Activated T-helper 17 cell treated with anti-CD3 and anti-CD28 coated beads, Interleukin-2, amount 50 U/mL, for 72 hours (primary cell): ENCODE data around the gene CCDC170. TPM values are rescaled to one million over a fixed set of nuclear protein-coding genes. Genes with fewer than 3 reads are reported as not detected.

Source experiments
- ATAC-seq: fragments of 150-1000 bp; cut with Tn5 transposase; replicated peaks from 2 replicates; pipeline ENCODE4 v1.10.0; 2021; ENCODE audit warnings: mild to moderate bottlenecking, moderate library complexity
- H3K27ac Mint-ChIP-seq: one replicate; pipeline ENCODE4 v1.8.0; 2022; ENCODE audit warnings: mixed read lengths
- H3K27me3 Mint-ChIP-seq: one replicate; pipeline ENCODE4 v1.8.0; 2022; ENCODE audit warnings: mixed read lengths
- H3K36me3 Mint-ChIP-seq: one replicate; pipeline ENCODE4 v1.8.0; 2022; ENCODE audit warnings: low read depth, mild to moderate bottlenecking, mixed read lengths
- H3K4me1 Mint-ChIP-seq: one replicate; pipeline ENCODE4 v1.8.0; 2022; ENCODE audit warnings: mixed read lengths
- H3K4me3 Mint-ChIP-seq: one replicate; pipeline ENCODE4 v1.8.0; 2022; ENCODE audit warnings: mild to moderate bottlenecking, mixed read lengths
- H3K9me3 Mint-ChIP-seq: one replicate; pipeline ENCODE4 v1.8.0; 2022; ENCODE audit warnings: mixed read lengths
- total RNA-seq, 2 donors: library from RNA; stranded (reverse); gene quantifications; one replicate each; pipeline ENCODE4 v1.2.3, GENCODE V29; 2022

Gene CCDC170
- total RNA-seq, 2 donors from 2014 or later: not detected

DNA sequence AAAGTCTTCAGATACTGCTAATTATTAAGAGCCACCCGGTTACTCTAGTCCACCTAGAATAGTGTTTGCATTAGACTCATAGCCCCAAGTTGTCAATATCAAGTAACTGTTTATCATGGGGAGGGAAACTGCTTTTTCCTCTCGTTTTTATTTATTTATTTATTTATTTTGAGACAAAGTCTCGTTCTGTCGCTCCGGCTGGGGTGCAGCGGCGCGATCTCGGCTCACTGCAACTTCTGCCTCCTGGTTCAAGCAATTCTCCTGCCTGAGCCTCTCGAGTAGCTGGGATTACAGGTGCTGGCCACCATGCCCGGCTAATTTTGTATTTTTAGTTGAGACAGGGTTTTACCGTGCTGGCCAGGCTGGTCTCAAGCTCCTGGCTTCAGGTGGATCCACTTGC, 16.1 kb upstream of the CCDC170 start:
- Mint-ChIP-seq H3K9me3 (no peaks in the 10 kb centered on the region), H3K27ac (no peak overlapping the region), H3K4me3 (no peak overlapping the region), H3K27me3 (no peaks in the 10 kb centered on the region), H3K36me3 (no peaks in the 10 kb centered on the region), H3K4me1 (peaks cover 16% of the 10 kb centered on the region)
- no peak for ATAC-seq

DNA sequence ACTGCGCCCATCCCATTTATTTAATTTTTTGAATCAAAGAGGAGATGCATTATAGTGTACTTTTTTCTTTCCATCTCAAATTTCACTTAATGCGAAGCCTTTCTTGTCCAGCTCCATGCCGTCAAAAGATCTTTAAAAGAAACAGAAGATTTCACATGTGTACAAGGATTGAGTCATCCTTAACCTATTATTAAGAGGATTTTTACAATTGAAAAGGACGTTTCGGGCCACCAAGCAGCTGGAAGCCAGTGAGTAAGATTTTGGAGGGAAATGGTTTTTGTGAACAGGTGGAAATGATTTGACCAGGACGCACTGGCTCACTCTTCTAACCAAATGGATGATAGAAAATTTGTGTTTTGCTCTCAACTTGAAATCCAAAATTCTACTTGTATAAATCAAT, 15.1 kb upstream of the CCDC170 start:
- H3K27ac Mint-ChIP-seq: no peak overlapping the region
- peaks cover 16% of the 10 kb centered on the region for H3K4me1 Mint-ChIP-seq
- H3K4me3 Mint-ChIP-seq: no peak overlapping the region
- H3K9me3 Mint-ChIP-seq: no peaks in the 10 kb centered on the region
- no peaks in the 10 kb centered on the region for H3K27me3 Mint-ChIP-seq
- no peaks in the 10 kb centered on the region for H3K36me3 Mint-ChIP-seq
- no peak for ATAC-seq

DNA sequence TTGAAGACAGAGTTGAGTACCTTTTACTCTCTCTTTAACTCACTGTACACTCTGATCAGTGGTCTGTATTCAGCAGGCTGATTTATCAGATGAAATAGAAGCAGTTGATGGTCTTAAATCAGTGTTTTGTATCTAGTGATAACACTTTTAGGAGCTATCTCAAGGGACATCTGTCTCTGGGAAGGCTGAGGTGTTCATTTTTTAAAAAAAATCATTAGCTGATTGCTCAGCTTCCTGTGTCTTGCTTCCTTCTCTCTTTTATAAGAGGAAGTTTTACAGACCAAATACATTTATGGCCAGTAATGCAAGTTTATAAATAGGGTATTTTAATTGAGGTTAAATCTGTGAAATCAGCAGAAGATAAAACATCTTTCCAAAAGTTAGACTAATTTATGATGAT, 12.0 kb upstream of the CCDC170 start:
- peaks cover 4% of the 10 kb centered on the region for H3K9me3 Mint-ChIP-seq
- H3K4me1 Mint-ChIP-seq: peaks cover 17% of the 10 kb centered on the region
- H3K27ac Mint-ChIP-seq: peak overlapping the region; percentile 94
- H3K4me3 Mint-ChIP-seq: peak overlapping the region; percentile 83
- no peaks in the 10 kb centered on the region for H3K36me3 Mint-ChIP-seq
- H3K27me3 Mint-ChIP-seq: no peaks in the 10 kb centered on the region
- no peak for ATAC-seq

GRCh38 chr6:151482290-151482689, 11.5 kb upstream of the CCDC170 start:
- ATAC-seq: peak; percentile 55
- Mint-ChIP-seq H3K36me3 (no peaks in the 10 kb centered on the region), H3K27me3 (no peaks in the 10 kb centered on the region), H3K27ac (peak overlapping the region; percentile 94), H3K9me3 (peaks cover 4% of the 10 kb centered on the region), H3K4me3 (peak overlapping the region; percentile 83), H3K4me1 (peaks cover 17% of the 10 kb centered on the region)

DNA sequence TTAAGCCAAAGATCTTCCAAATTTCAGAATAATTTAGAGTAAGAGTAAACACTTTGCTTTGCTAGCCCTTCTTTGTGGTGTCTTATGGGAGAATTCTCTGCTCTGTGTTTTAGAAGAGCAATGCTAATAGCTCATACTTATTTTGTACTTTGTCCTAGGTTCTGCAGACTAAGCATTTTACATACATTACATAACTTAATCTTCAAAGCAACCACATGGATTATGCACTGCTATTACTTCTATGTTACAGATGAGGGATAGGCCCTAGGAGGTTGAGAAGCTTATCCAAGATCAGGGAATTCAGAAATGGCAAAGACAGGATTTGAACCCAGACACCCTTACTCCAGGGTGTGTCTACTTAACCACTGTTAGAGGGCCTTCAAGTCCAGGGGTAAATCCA, 9.8 kb upstream of the CCDC170 start:
- Mint-ChIP-seq H3K4me3 (no peak overlapping the region), H3K27me3 (no peaks in the 10 kb centered on the region), H3K4me1 (peaks cover 17% of the 10 kb centered on the region), H3K27ac (peak overlapping the region; percentile 27), H3K9me3 (peaks cover 4% of the 10 kb centered on the region), H3K36me3 (no peaks in the 10 kb centered on the region)
- ATAC-seq: no peak

DNA sequence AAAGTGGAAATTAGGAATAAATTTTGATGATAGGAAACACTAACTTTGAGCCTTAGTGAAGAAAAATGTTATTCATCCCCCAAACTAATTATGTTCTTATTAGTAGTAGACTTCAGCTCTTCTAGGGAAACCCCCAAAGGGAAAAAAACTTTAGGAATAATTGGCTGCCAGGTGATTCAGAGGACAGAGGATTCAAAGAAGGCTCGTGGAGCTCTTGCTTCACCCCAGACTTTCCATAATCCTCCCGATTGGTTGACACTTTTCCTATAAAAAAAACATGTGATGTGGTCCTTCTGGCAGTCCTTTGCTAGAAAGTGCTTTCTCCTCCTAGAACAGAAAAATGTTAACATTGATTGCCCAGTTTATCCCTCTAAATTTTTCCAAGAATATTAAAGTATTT, 5.6 kb upstream of the CCDC170 start:
- no peak overlapping the region for H3K27ac Mint-ChIP-seq
- peaks cover 13% of the 10 kb centered on the region for H3K27me3 Mint-ChIP-seq
- peaks cover 6% of the 10 kb centered on the region for H3K4me1 Mint-ChIP-seq
- no peak for ATAC-seq
- H3K9me3 Mint-ChIP-seq: peaks cover 4% of the 10 kb centered on the region
- no peak overlapping the region for H3K4me3 Mint-ChIP-seq
- no peaks in the 10 kb centered on the region for H3K36me3 Mint-ChIP-seq

GRCh38 chr6:151490996-151491395, 2.8 kb upstream of the CCDC170 start:
- H3K9me3 Mint-ChIP-seq: no peaks in the 10 kb centered on the region
- H3K4me1 Mint-ChIP-seq: peaks cover 6% of the 10 kb centered on the region
- peaks cover 32% of the 10 kb centered on the region for H3K27me3 Mint-ChIP-seq

GRCh38 chr6:151493161-151493803, 535 bp upstream of the CCDC170 start:
- Mint-ChIP-seq H3K4me1 (peaks cover 6% of the 10 kb centered on the region), H3K9me3 (no peaks in the 10 kb centered on the region), H3K27me3 (peaks cover 42% of the 10 kb centered on the region), H3K4me3 (peak overlapping the region; percentile 13), H3K36me3 (no peaks in the 10 kb centered on the region), H3K27ac (no peak overlapping the region)
- ATAC-seq: no peak

More at GRCh38 chr6:151490996-151491395, 2.8 kb upstream of the CCDC170 start:
- Mint-ChIP-seq H3K27ac (no peak overlapping the region), H3K36me3 (no peaks in the 10 kb centered on the region), H3K4me3 (no peak overlapping the region)
- no peak for ATAC-seq

DNA sequence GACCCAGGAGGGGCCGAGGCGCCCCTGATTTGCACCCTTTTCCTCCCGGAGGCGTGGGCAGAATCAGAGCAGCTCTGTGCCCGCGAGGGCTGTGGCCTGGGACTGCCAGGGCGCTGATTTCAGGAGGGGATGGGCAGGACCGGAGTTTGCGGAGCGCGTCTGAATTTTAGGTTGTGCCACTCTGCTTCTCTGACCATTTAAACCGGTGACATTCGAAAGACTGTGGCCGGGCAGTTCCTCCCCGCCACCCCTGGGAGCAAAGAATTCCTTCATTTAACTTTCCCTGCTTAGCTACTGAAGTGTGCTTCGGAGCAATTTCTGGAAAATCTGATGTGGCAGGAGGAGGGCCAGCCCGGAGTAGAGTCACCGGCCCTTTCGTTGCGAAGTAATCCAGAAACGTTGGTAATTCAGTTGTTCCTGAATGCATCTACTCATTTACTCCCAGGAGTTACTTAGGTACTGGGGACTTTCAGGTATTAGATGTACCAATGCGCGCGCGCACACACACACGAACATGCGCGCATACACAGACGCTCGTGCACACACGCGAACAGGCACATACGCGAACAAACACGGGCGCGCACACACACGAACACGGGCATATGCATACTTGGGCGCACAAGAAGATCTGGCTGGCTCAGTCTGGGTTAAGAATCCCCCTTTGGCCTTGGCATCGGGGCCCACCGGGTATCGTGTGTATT, 568 bp downstream of the CCDC170 start:
- Mint-ChIP-seq H3K27ac (peak overlapping the region; percentile 30), H3K27me3 (peaks cover 42% of the 10 kb centered on the region)

DNA sequence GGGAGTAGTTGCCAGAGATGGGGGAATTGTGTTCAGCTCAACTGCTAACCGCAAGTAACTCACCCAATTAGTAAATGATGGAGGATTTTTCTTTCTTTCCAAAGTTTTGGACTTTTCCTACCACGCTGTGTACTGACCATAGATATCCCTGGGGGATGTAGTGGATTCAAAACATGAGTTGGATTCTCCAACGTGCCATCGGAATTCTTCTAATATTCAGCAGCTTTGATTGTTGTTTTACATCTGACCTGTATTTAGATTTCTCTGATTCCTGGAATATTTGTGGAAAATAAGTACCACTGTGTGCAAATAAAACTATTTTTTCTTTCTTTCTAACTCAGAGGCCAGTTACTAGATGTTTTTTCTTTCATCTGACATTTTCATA, 1.1 kb downstream of the CCDC170 start:
- Mint-ChIP-seq H3K27ac (peak overlapping the region; percentile 30), H3K27me3 (peaks cover 43% of the 10 kb centered on the region), H3K9me3 (no peaks in the 10 kb centered on the region), H3K4me1 (peaks cover 9% of the 10 kb centered on the region), H3K36me3 (no peaks in the 10 kb centered on the region), H3K4me3 (peak overlapping the region; percentile 73)
- no peak for ATAC-seq

More for the DNA sequence above, 568 bp downstream of the CCDC170 start:
- ATAC-seq: peak; percentile 56
- no peaks in the 10 kb centered on the region for H3K36me3 Mint-ChIP-seq
- H3K4me3 Mint-ChIP-seq: peak overlapping the region; percentile 73
- peaks cover 9% of the 10 kb centered on the region for H3K4me1 Mint-ChIP-seq
- no peaks in the 10 kb centered on the region for H3K9me3 Mint-ChIP-seq

DNA sequence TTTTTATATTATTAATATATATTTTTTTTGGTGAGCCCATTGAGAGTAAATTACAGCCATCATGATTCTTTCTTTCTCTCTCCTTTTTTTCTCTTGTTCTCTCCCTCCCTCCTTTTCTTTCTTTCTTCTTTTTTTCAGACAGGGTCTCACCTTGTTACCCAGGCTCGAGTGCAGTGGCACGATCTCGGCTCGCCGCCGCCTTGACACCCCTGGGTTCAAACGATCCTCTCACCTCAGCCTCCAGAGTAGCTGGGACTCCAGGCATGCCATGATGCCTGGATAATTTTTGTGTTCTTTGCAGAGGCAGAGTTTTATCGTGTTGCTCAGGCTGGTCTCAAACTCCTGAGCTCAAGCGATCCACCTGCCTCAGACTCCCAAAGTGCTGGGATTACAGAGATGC, 1.6 kb downstream of the CCDC170 start:
- H3K27ac Mint-ChIP-seq: no peak overlapping the region
- peaks cover 46% of the 10 kb centered on the region for H3K27me3 Mint-ChIP-seq
- H3K4me1 Mint-ChIP-seq: peaks cover 9% of the 10 kb centered on the region
- no peaks in the 10 kb centered on the region for H3K9me3 Mint-ChIP-seq
- no peaks in the 10 kb centered on the region for H3K36me3 Mint-ChIP-seq
- ATAC-seq: no peak
- H3K4me3 Mint-ChIP-seq: peak overlapping the region; percentile 73

GRCh38 chr6:151497905-151498304, 4.1 kb downstream of the CCDC170 start:
- Mint-ChIP-seq H3K27ac (no peak overlapping the region), H3K4me1 (peaks cover 9% of the 10 kb centered on the region), H3K36me3 (no peaks in the 10 kb centered on the region), H3K9me3 (no peaks in the 10 kb centered on the region), H3K4me3 (no peak overlapping the region), H3K27me3 (peaks cover 40% of the 10 kb centered on the region)
- no peak for ATAC-seq

GRCh38 chr6:151498327-151498726, 4.5 kb downstream of the CCDC170 start:
- H3K9me3 Mint-ChIP-seq: no peaks in the 10 kb centered on the region
- ATAC-seq: peak; percentile 77
- H3K27ac Mint-ChIP-seq: no peak overlapping the region
- peaks cover 9% of the 10 kb centered on the region for H3K4me1 Mint-ChIP-seq
- no peaks in the 10 kb centered on the region for H3K36me3 Mint-ChIP-seq
- H3K4me3 Mint-ChIP-seq: no peak overlapping the region
- peaks cover 35% of the 10 kb centered on the region for H3K27me3 Mint-ChIP-seq

DNA sequence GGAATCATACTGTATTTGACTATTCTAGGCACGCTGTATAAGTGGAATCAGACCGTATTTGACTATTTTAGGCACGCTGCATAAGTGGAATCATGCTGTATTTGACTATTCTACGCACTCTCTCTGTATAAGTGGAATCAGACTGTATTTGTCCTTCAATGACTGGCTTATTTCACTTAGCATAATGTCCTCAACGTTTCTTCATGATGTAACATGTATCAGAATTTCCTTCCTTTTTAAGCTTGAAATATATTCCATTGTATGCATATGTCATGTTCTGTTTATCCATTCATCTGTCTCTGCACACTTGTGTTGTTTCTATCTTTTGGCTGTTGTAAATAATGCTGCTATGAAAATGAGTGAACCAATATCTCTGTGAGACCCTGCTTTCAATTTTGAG, 5.7 kb downstream of the CCDC170 start:
- Mint-ChIP-seq H3K27ac (no peak overlapping the region), H3K36me3 (no peaks in the 10 kb centered on the region), H3K9me3 (no peaks in the 10 kb centered on the region), H3K4me3 (no peak overlapping the region), H3K27me3 (peaks cover 34% of the 10 kb centered on the region), H3K4me1 (peaks cover 7% of the 10 kb centered on the region)
- ATAC-seq: no peak

DNA sequence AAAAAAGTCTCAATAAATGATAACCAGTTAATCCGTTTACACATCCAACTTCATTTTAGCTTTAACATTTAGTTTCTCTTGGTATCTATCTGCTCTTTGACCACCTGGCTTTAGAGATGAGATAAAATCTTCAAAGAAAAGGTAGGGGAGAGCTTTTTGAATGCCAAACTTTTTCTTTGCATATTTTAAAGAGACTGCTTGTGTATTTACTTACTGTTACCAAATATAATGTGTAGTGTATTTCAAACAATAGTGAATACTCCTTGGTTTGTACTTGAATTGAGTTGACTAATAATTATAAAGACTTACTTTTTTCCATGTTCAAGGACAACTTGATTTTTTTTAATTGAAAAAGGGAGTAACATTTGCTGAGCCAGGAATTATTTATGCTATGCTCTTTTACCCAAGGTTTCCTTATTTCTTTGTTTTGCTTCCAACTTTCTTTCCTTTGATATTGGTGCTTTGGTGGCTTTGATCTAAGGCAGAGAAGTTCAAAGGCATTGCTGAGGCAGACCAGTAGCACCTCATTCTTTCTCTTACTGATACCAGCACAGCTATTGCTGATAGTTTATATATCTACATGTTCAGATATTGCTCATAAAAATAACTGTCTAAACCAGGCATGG, 7.8 kb downstream of the CCDC170 start:
- H3K9me3 Mint-ChIP-seq: no peaks in the 10 kb centered on the region
- H3K36me3 Mint-ChIP-seq: no peaks in the 10 kb centered on the region
- ATAC-seq: no peak
- peaks cover 14% of the 10 kb centered on the region for H3K27me3 Mint-ChIP-seq
- H3K4me3 Mint-ChIP-seq: no peak overlapping the region
- no peak overlapping the region for H3K27ac Mint-ChIP-seq
- H3K4me1 Mint-ChIP-seq: peaks cover 4% of the 10 kb centered on the region
